ENCODE results near the gene LRRC42. TPM values are rescaled to one million over a fixed set of nuclear protein-coding genes. Genes with fewer than 3 reads are reported as not detected.
"Not testable (repeated sequence)": the region's sequence is repeated elsewhere in the genome, so short reads cannot be mapped to it uniquely, and the experiment has no call there.

Gene LRRC42
- total RNA-seq, 1 donor from 2014 or later: 63.5 TPM

DNA sequence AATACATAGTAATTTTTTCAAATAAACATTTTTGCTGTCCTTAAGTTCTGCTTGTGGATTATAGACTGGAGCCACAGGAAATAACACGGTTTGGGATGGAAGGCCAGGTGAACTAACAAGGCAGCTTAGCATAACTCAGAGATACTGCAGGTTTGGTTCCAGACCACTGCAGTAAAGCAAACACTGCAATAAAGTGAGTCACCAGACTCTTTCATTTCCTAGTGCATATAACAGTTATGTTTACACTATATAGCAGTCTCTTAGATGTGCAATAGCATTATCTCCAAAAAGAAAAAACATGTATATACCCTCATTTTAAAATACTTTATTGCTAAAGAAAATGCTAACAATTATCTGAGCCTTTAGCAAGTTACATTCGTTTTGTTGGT lies 22.0 kb downstream of the LRRC42 start:
- peak overlapping the region; percentile 42 for H3K27ac Mint-ChIP-seq

DNA sequence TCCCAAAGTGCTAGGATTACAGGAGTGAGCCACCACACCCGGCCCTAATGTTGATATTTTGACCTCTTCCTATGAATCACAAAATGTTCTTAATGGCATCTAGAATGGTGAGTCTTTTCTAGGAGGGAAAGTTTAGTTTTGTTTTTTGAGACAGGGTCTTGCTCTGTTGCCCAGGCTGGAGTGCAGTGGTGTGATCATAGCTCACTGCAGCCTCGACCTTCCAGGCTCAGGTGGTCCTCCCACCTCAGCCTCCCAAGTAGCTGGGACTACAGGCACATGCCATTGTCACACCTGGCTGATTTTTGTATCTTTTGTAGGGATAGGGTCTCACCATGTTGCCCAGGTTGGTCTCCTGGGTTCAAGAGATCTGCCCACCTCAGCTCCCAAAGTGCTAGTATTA lies 23.2 kb downstream of the LRRC42 start:
- H3K27me3 Mint-ChIP-seq; H3K4me3 Mint-ChIP-seq (ENCODE audit: low read depth); H3K27ac Mint-ChIP-seq; H3K9me3 Mint-ChIP-seq (ENCODE audit: low read depth); DNase-seq (ENCODE audit: low spot score, unreplicated experiment): not testable (repeated sequence)
- peaks cover 28% of the 10 kb centered on the region for H3K36me3 Mint-ChIP-seq (ENCODE audit: insufficient read depth)
- H3K4me1 Mint-ChIP-seq (ENCODE audit: low read depth): peaks cover 34% of the 10 kb centered on the region

More for the DNA sequence above, 22.0 kb downstream of the LRRC42 start:
- peaks cover 34% of the 10 kb centered on the region for H3K36me3 Mint-ChIP-seq (ENCODE audit: insufficient read depth)
- H3K4me3 Mint-ChIP-seq (ENCODE audit: low read depth): no peak overlapping the region
- no peaks in the 10 kb centered on the region for H3K9me3 Mint-ChIP-seq (ENCODE audit: low read depth)
- DNase-seq (ENCODE audit: low spot score, unreplicated experiment): no peak
- TF ChIP-seq, protein P1, sequence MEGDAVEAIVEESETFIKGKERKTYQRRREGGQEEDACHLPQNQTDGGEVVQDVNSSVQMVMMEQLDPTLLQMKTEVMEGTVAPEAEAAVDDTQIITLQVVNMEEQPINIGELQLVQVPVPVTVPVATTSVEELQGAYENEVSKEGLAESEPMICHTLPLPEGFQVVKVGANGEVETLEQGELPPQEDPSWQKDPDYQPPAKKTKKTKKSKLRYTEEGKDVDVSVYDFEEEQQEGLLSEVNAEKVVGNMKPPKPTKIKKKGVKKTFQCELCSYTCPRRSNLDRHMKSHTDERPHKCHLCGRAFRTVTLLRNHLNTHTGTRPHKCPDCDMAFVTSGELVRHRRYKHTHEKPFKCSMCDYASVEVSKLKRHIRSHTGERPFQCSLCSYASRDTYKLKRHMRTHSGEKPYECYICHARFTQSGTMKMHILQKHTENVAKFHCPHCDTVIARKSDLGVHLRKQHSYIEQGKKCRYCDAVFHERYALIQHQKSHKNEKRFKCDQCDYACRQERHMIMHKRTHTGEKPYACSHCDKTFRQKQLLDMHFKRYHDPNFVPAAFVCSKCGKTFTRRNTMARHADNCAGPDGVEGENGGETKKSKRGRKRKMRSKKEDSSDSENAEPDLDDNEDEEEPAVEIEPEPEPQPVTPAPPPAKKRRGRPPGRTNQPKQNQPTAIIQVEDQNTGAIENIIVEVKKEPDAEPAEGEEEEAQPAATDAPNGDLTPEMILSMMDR (IDR thresholded peaks at IDR 0.05; ENCODE audit: unreplicated experiment): no peak
- H3K4me1 Mint-ChIP-seq (ENCODE audit: low read depth): peaks cover 37% of the 10 kb centered on the region
- no peaks in the 10 kb centered on the region for H3K27me3 Mint-ChIP-seq

DNA sequence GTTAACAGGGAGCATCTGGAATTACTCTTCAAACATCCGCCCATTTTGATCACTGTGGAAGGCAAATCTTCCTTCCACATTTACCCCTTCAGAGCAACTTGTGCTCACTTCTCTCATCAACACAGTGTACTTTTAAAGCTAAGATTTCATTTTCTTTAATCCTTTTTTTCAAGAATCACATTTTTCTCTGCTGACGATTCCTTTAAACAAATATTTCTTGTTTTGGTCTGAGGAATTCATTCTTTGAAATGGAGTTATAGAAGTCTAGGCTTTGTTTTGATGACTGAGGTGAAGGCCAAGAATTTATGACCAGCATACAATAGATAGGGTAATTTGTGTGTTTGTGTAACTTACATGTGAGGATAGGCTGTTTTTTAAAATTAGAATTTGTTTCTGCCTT lies 25.6 kb downstream of the LRRC42 start:
- TF ChIP-seq, protein P1 (IDR thresholded peaks at IDR 0.05; ENCODE audit: unreplicated experiment): no peak
- peaks cover 25% of the 10 kb centered on the region for H3K4me1 Mint-ChIP-seq (ENCODE audit: low read depth)
- no peak overlapping the region for H3K27ac Mint-ChIP-seq
- no peaks in the 10 kb centered on the region for H3K9me3 Mint-ChIP-seq (ENCODE audit: low read depth)
- H3K36me3 Mint-ChIP-seq (ENCODE audit: insufficient read depth): peaks cover 32% of the 10 kb centered on the region
- H3K27me3 Mint-ChIP-seq: no peaks in the 10 kb centered on the region
- no peak for DNase-seq (ENCODE audit: low spot score, unreplicated experiment)
- no peak overlapping the region for H3K4me3 Mint-ChIP-seq (ENCODE audit: low read depth)

DNA sequence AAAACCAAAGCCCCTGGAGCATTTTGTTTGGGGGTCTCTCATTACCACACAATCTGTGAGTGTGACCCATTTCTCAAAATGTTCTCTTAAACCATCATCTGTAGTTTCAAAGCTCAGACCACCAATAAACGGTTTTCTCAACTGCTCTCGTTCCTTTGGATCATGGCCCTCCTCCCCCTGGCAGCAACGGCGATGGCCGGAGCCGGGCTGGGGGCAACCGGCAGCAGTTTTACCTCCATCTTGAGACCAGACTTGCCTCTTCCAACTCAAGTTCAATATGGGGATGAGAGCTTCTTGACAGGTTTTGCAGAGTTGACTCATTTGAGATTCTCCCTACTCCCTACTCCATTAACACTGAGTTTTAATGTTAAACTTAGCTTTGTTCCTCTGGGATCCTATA lies 29.7 kb downstream of the LRRC42 start:
- no peak overlapping the region for H3K4me3 Mint-ChIP-seq (ENCODE audit: low read depth)
- no peaks in the 10 kb centered on the region for H3K9me3 Mint-ChIP-seq (ENCODE audit: low read depth)
- no peak overlapping the region for H3K27ac Mint-ChIP-seq
- H3K27me3 Mint-ChIP-seq: no peaks in the 10 kb centered on the region
- peaks cover 8% of the 10 kb centered on the region for H3K4me1 Mint-ChIP-seq (ENCODE audit: low read depth)
- TF ChIP-seq, protein P1 (IDR thresholded peaks at IDR 0.05; ENCODE audit: unreplicated experiment): no peak
- H3K36me3 Mint-ChIP-seq (ENCODE audit: insufficient read depth): peaks cover 16% of the 10 kb centered on the region
- DNase-seq (ENCODE audit: low spot score, unreplicated experiment): no peak

DNA sequence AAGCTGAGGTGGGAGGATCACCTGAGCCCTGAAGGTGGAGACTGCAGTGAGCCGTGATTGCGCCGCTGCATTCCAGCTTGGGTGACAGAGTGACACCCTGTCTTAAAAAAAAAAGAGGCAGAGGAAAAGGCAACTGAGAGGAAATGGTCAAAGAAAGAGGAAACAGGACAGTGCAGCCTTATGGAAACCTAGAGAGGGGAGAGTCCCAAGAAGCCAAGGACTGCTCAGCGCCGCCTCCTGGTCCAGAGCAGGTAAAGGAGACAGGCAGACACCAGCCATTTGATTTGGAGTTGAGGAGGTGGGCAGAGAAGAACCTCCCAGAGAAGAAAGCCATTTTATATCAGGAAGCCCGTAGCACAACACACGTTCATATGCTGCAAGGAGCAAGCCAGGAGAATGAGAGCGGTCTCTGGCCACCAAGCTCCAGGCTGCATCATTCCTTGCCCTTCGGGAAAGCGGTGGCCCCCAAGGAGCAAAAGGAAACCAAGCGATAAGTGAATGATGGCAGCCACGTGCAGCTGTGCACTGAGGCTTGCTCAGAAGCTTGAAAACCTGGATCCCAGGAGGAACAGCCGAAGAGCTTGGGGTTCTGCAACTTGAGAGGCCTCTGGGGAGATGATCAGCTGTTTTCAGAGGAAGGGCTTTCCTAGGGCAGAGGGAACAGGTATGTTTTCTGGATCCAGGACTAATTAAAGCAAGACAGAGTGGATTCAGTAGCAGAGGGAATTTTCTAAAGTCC lies 33.7 kb downstream of the LRRC42 start:
- Mint-ChIP-seq H3K27me3 (peaks cover 3% of the 10 kb centered on the region), H3K4me1 (ENCODE audit: low read depth) (peaks cover 20% of the 10 kb centered on the region), H3K9me3 (ENCODE audit: low read depth) (no peaks in the 10 kb centered on the region), H3K36me3 (ENCODE audit: insufficient read depth) (peaks cover 6% of the 10 kb centered on the region), H3K4me3 (ENCODE audit: low read depth) (no peak overlapping the region), H3K27ac (peak overlapping the region; percentile 68)
- DNase-seq (ENCODE audit: low spot score, unreplicated experiment): no peak
- TF ChIP-seq, protein P1 (IDR thresholded peaks at IDR 0.05; ENCODE audit: unreplicated experiment): no peak

DNA sequence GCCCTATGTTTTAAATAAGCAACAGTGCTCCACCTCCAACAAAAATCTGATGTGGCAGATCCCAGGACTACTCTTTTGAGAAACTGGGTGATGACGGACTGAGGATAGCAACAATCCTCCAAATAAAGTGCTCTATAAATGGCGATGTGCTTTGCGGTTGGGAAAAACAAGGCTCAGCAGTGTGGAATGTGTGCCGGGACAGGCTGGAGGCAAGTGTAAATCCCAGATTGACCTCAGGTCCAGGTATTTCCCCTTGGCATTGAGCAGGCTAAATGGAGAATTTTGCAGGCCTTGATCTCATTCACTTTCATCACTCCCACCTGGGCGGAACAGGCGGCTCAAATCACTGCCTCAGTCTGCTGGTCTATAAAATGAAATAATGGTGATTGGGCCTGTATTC lies 35.1 kb downstream of the LRRC42 start:
- TF ChIP-seq, protein P1 (IDR thresholded peaks at IDR 0.05; ENCODE audit: unreplicated experiment): no peak
- no peaks in the 10 kb centered on the region for H3K36me3 Mint-ChIP-seq (ENCODE audit: insufficient read depth)
- H3K4me1 Mint-ChIP-seq (ENCODE audit: low read depth): peaks cover 20% of the 10 kb centered on the region
- no peak overlapping the region for H3K4me3 Mint-ChIP-seq (ENCODE audit: low read depth)
- H3K9me3 Mint-ChIP-seq (ENCODE audit: low read depth): no peaks in the 10 kb centered on the region
- DNase-seq (ENCODE audit: low spot score, unreplicated experiment): no peak
- H3K27ac Mint-ChIP-seq: no peak overlapping the region
- H3K27me3 Mint-ChIP-seq: peaks cover 3% of the 10 kb centered on the region
